CD4-positive, alpha-beta T cell treated with Interleukin-15 for 4 hours (primary cell): ENCODE results near the gene ZBTB47.

Source experiments
- DNase-seq: peaks from one replicate; pipeline ENCODE4 v3.0.0-alpha.2; 2020; ENCODE audit warnings: low spot score

Gene ZBTB47

DNA sequence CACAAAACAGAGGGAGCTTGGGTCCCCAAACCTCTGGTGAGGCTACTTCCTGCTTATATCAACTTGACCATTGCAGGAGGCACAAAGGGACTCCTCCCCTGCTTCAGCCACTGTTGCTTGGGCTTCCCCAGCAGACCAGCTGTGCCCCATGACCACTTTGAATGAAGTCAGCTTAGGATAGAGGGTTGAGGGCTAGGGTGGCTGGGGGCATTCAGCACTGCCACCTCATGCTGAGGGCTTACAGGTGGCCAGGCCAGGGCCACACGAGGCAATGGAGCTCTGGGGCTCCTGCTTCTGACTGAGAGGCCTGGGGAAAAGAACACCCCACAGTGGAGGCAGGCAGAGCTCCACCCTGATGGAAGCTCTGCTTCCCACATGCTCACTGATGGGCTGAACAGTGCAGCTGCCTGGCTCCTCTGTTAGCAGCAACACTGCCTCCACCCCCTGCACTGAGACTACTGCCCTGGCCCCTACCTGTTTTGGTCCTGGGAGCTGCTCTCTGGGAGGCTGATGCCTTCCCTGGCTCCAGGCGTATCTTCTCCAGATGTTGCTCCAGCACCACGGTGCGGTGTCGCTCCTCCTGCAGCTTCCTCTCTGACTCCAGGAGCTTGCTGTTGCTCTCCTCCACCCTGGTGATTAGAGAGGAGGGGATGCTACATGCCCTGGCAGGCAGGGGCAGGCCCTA is 59.3 kb downstream of the ZBTB47 start:
- DNase-seq = no peak

DNA sequence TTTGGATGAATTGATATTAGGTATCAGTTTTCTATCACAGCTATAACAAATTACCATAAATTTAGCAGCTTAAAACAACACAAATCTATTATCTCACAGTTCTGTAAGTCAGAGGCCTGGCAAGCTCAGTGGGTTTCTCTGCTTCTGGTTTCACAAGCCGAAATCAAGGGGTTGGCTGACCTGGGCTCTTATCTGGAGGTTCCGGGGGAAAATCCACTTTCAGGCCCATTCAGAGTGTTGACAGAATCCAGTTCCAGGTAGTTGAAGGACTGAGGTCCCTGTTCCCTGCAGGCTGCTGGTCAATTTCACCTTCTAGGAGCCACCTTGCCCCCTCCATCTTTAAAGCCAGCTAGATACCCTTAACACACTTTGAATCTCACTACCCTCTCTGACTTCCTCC is 60.2 kb downstream of the ZBTB47 start:
- DNase-seq = no peak

DNA sequence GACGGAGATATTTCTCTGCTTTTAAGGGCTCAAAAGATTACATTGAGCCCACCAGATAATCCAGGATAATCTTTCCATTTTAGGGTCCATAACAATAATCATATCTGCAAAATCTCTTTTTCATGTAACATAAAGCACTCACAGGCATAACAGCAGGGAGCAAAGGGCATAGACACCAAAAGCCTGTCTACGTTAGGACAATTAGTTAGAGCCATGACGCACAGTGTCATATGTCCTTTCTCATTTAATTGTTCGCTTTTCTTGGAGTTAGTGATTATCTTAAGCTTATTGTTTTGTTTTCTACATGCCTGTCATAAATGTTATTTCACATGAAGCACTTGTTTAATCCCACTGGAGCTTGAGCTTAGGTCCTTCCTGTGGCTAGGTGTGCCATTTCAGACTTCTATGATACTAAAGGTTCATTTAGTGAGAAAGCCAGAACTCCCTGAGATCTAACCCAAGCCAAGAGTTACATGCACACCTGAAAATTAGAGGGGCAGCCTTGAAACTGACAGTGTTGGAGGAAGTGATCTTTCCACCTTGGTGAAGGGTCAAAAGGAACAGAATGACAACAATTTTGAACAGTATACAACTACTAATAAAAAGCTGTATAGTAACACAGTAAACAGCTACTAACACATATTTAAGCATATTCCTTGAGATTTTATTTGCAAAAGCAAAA is 60.8 kb downstream of the ZBTB47 start:
- no peak for DNase-seq
